HG02798 (cell line): ENCODE measurements around the gene FEM1A.
"Not testable (repeated sequence)": the region's sequence is repeated elsewhere in the genome, so short reads cannot be mapped to it uniquely, and the experiment has no call there.

ENCODE experiments used
- ATAC-seq: cut with Tn5 transposase; IDR thresholded peaks from one replicate; pipeline ENCODE4 v1.9.1; 2021; ENCODE audit warnings: mild to moderate bottlenecking; ENCODE audit not compliant: unreplicated experiment, poor library complexity

The FEM1A gene

GRCh38 chr19:4844348-4845179 lies 53.0 kb downstream of the FEM1A start:
- ATAC-seq, result no peak

GRCh38 chr19:4845975-4846374 lies 54.4 kb downstream of the FEM1A start:
- not testable (repeated sequence) for ATAC-seq

GRCh38 chr19:4847190-4847973 lies 55.8 kb downstream of the FEM1A start:
- ATAC-seq, result no peak

- ATAC-seq, result no peak
Measured at GRCh38 chr19:4849019-4849418, 57.5 kb downstream of the FEM1A start.
